Neural crest cell (in vitro differentiated cells): ENCODE measurements around the gene DDX39A. TPM values are rescaled to one million over a fixed set of nuclear protein-coding genes. Genes with fewer than 3 reads are reported as not detected.

Experiments used
- DNase-seq: peaks from one replicate; pipeline ENCODE4 v3.0.0; 2021; ENCODE audit warnings: low read depth, mixed read lengths, low spot score
- H3K27ac Mint-ChIP-seq: one replicate; pipeline ENCODE4 v1.8.0; 2021; ENCODE audit warnings: mild to moderate bottlenecking, mixed read lengths; ENCODE audit not compliant: unreplicated experiment
- H3K27me3 Mint-ChIP-seq: 2 replicates; pipeline ENCODE4 v1.8.0; 2021; ENCODE audit warnings: low read depth, mild to moderate bottlenecking, mixed read lengths
- H3K36me3 Mint-ChIP-seq: 2 replicates; pipeline ENCODE4 v1.8.0; 2021; ENCODE audit warnings: low read depth, mild to moderate bottlenecking, mixed read lengths
- H3K4me1 Mint-ChIP-seq: 2 replicates; pipeline ENCODE4 v1.8.0; 2021; ENCODE audit warnings: mixed read lengths
- H3K4me3 Mint-ChIP-seq: one replicate; pipeline ENCODE4 v1.8.0; 2021; ENCODE audit warnings: mild to moderate bottlenecking, mixed read lengths
- H3K9me3 Mint-ChIP-seq: 2 replicates; pipeline ENCODE4 v1.8.0; 2021; ENCODE audit warnings: mixed read lengths
- CTCF ChIP-seq: fragments of 200-600 bp; sonication (generic); conservative IDR thresholded peaks from 2 replicates; pipeline ENCODE4 v1.5.0; 2021; ENCODE audit warnings: antibody characterized with exemption, mild to moderate bottlenecking
- total RNA-seq: library from RNA; stranded (reverse); gene quantifications from 2 replicates; pipeline ENCODE4 v1.2.1, GENCODE V29; 2021

Gene DDX39A
- total RNA-seq, 1 donor from 2014 or later, result 132 TPM

- Mint-ChIP-seq H3K4me1 (peaks cover 10% of the 10 kb centered on the region), H3K4me3 (no peak overlapping the region), H3K9me3 (no peaks in the 10 kb centered on the region), H3K27me3 (no peaks in the 10 kb centered on the region), H3K27ac (no peak overlapping the region), H3K36me3 (peaks cover 26% of the 10 kb centered on the region)
- DNase-seq, result no peak
- TF ChIP-seq CTCF, result no peak
These were observed 24.6 kb upstream of the DDX39A start for GRCh38 chr19:14443632-14444216.

GRCh38 chr19:14442891-14443631, 23.9 kb upstream of the DDX39A start:
- no peak overlapping the region for H3K27ac Mint-ChIP-seq
- H3K27me3 Mint-ChIP-seq, result no peaks in the 10 kb centered on the region
- no peak overlapping the region for H3K4me3 Mint-ChIP-seq
- H3K4me1 Mint-ChIP-seq, result peaks cover 10% of the 10 kb centered on the region
- no peak for TF ChIP-seq CTCF
- H3K9me3 Mint-ChIP-seq, result no peaks in the 10 kb centered on the region
- peaks cover 23% of the 10 kb centered on the region for H3K36me3 Mint-ChIP-seq
- DNase-seq, result no peak

GRCh38 chr19:14441041-14441938, 22.1 kb upstream of the DDX39A start:
- no peak for DNase-seq
- H3K9me3 Mint-ChIP-seq, result no peaks in the 10 kb centered on the region
- H3K36me3 Mint-ChIP-seq, result peaks cover 17% of the 10 kb centered on the region
- H3K27ac Mint-ChIP-seq, result no peak overlapping the region
- peaks cover 10% of the 10 kb centered on the region for H3K4me1 Mint-ChIP-seq
- no peak for TF ChIP-seq CTCF
- H3K4me3 Mint-ChIP-seq, result no peak overlapping the region
- H3K27me3 Mint-ChIP-seq, result no peaks in the 10 kb centered on the region

GRCh38 chr19:14440049-14440448, 20.9 kb upstream of the DDX39A start:
- H3K4me3 Mint-ChIP-seq, result no peak overlapping the region
- peaks cover 10% of the 10 kb centered on the region for H3K4me1 Mint-ChIP-seq
- no peak for DNase-seq
- H3K27ac Mint-ChIP-seq, result peak overlapping the region; percentile 71
- H3K27me3 Mint-ChIP-seq, result no peaks in the 10 kb centered on the region
- no peaks in the 10 kb centered on the region for H3K9me3 Mint-ChIP-seq
- peaks cover 14% of the 10 kb centered on the region for H3K36me3 Mint-ChIP-seq
- no peak for TF ChIP-seq CTCF

- Mint-ChIP-seq H3K36me3 (peaks cover 8% of the 10 kb centered on the region), H3K4me1 (peaks cover 20% of the 10 kb centered on the region), H3K27ac (no peak overlapping the region), H3K9me3 (no peaks in the 10 kb centered on the region), H3K27me3 (no peaks in the 10 kb centered on the region), H3K4me3 (peak overlapping the region; percentile 60)
- TF ChIP-seq CTCF, result no peak
- no peak for DNase-seq
These were observed 19.9 kb upstream of the DDX39A start for GRCh38 chr19:14439014-14439413.
